NCI-H1417 (cell line): ENCODE measurements around the gene FOXR1.
"Not testable (repeated sequence)": the region's sequence is repeated elsewhere in the genome, so short reads cannot be mapped to it uniquely, and the experiment has no call there.

Experiments
- DNase-seq, 3 experiments: peaks; one replicate each; lab custom pipeline; 2025; lab: John Stamatoyannopoulos, UW

The FOXR1 gene

DNA sequence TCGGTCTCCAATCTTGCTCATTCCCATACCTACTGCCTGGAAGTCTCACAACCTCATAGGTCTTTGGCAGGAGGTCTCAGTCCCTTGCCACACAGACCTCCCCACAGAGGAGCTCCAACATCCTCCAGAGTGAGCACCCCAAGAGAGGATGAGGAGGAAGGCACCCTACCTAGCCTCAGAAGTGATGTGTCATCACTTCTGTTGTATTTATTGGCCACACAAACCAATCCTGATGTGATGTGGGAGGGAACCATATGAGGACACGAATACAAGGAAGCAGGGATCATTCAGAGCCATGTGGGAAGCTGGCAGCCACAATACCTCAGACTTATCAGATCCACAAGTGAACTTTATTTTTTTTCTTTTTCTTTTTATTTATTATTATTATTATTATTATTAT lies 24.5 kb upstream of the FOXR1 start:
- no peak for DNase-seq

DNA sequence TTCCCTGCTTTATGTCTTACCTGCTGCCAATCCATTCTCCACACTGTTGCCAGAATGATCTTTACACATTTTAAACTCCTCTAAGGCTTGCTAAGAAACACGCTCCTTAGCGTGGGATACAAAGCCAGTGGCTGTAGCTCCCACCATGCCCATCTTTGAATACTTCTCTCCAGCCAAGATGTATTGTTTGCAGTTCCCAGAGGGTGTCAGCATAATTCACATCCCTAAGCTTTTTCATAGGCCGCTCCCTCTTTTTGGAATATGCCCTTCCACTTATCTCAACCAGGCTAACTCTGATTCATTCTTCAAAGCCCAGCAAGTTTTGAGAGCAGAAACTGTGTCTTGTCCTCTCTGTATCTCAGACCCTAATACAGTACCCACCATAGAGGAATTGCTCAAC lies 23.6 kb upstream of the FOXR1 start:
- no peak for DNase-seq

DNA sequence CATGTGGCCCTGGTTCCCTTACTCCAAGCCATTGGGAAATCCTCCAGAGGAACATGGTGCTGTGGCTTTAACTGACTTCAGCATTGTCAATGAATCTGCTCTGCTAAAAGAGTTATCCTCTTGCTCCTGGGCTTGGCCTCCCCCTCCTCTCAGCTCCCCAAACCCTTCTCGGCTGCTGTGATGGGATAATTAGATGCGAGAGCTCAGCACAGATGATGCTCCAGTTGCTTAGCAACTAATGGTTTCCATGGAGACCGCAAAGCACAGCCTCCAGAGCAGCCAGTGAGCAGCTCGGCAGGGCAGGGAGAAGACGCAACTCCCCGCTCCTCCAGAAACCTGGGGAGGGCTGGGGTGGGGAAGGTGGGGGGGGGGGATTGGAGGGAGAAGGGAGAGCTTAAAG lies 18.3 kb upstream of the FOXR1 start:
- peak; percentile 88 to 100 (median 95) for DNase-seq

DNA sequence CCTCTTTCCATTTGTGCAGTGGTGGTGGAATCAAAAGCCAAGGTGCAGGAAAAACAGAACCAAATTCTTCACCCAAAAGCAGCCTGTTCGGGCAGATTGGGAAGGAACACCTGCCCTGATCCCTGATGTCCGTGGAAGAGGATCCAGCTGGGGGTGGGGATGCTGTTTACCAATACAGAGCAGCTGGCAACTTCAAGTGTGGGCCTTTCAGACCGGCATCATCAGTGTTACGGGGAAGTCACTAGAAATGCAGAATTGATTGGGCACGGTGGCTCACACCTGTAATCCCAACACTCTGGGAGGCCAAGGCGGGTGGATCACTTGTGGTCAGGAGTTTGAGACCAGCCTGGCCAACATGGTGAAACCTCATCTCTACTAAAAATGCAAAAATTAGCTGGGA lies 17.6 kb upstream of the FOXR1 start:
- DNase-seq: peak in 2 of 3 experiments; percentile 76 to 90

DNA sequence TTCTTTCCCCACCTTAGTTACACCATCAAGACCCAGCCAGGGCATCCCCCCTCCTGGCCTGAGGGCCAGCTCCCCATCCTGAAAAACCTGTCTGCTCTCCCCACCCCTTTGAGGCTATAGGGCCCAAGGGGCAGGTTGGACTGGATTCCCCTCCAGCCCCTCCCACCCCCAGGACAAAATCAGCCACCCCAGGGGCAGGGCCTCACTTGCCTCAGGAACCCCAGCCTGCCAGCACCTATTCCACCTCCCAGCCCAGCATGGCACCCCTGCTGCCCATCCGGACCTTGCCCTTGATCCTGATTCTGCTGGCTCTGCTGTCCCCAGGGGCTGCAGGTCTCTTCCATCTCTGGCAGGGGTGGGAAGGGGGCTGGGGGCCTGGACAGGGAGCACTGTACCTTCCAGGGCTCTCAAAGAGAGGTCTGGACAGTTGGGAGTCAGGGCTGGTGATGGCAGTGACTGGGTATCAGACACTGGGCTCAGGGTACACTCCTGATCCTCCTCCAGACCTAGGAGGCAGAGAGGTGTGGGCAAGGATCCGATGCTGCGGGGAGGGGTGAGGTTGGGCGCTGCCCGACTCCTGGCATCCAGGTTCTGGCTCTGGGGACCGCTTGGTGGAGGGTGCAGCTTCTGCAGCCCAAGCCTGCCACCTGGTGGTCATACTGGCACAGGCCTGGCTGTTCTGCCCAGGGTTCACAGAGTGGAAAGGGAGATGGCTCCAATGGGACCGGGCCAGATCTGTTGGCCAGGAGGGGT lies 15.3 kb upstream of the FOXR1 start, which contains the start of gene UPK2:
UPK2 (plus strand) TSS at position 205 of the 753 bp plus-strand sequence; CDS start at position 258, 53 bp downstream.
- peak; percentile 72 to 92 (median 80) for DNase-seq

DNA sequence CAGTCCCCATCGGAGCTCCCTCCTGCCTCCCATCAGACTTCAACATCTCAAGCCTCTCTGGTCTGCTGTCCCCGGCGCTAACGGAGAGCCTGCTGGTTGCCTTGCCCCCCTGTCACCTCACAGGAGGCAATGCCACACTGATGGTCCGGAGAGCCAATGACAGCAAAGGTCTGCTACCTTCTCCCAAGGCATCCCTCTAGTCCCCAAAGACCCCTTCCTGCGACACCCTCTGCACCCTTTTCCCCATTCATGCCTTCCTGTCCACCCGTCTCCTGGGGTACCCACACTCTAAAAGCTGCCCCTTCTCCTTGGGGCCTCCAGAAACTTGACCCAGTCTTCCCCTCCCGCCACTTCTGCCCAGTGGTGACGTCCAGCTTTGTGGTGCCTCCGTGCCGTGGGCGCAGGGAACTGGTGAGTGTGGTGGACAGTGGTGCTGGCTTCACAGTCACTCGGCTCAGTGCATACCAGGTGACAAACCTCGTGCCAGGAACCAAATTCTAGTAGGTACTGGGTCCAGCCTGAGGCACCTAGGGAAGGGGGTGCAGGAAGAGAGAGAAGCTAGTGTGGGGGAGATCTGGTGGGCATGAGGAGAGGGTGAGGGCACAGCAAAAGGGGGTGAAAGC lies 14.6 kb upstream of the FOXR1 start:
- no peak for DNase-seq

DNA sequence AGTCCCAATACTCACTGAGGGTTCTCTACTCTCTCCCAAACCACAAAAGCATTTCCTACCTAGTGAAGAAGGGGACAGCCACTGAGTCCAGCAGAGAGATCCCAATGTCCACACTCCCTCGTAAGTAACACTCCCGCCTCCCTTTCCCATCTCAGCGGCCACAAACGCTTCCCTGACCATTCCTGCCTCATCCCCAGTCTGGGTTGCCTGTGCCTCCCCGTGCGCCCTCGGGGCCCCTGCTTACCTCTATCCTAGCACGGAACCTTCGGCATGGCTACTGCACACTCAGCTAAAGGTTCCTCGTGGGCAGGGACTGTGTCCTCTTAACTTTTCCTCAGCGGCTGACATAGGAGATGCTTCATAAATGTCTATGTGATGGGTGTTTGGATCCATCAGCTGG lies 14.0 kb upstream of the FOXR1 start:
- DNase-seq: no peak

DNA sequence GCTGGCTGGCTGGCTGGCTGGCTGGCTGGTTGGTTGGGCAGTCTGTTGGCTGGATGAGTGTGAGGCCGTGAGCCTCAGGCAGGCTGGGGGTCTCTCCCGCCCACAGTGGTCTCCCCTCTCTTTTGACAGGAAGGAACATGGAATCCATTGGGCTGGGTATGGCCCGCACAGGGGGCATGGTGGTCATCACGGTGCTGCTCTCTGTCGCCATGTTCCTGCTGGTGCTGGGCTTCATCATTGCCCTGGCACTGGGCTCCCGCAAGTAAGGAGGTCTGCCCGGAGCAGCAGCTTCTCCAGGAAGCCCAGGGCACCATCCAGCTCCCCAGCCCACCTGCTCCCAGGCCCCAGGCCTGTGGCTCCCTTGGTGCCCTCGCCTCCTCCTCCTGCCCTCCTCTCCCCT lies 13.6 kb upstream of the FOXR1 start:
- DNase-seq: no peak

DNA sequence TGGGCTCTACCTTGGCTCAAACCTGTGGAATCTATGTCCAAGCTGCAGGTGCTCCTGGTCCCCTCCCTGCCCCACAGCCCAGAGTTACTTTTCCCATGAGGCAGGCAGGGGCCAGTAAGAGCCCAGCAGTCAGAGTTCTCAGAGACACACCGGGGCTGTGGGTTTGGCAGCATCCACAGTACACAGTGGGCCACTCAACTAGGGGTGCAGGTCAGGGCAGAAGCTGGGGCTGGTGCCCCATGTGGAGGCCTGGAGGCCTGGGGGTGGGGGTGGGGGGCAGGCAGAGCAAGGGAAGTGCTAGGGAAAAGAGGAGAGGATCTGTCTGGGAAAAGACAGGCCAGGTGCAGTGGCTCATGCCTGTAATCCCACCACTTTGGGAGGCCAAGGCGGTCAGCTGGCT lies 13.0 kb upstream of the FOXR1 start:
- no peak for DNase-seq

DNA sequence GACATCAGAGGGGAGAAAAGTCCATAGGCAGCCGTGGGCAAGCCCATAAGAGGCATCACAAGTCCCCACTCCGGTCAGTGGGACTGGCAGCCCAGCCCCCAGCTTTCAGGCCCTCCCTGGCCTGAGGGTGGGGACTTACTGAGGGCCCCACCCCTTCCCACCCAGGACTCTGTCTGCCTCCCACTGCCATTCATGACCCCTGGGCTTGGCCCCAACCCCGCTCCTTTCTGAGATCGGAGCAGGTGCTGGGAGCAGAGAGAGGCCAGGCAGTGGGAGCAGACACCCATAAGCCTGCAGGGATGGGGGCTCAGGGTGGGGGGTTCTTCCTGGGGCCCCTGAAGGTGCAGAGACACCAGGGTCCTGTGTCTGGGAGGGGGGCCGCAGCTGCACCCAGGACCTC lies 10.4 kb upstream of the FOXR1 start:
- DNase-seq: no peak

DNA sequence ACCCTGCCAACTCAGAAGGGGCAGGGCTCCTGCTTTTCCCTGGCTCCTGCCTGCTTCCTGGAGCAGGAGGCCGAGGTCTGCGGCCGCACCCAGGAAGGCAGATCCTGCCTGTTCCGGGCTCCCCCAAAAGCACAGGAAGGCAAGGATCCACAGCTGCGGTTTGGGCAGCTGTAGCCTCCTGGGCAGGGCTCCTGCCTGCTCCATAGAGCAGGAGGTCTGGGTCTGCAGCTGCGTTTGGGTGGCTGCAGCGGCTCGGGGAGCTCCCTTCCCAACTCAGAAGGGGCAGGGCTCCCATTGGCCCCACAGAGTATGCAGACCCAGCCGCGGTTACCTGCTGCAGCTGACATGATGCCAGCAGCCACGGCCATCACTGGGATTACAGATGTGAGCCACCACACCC lies 10.0 kb upstream of the FOXR1 start:
- DNase-seq: no peak

DNA sequence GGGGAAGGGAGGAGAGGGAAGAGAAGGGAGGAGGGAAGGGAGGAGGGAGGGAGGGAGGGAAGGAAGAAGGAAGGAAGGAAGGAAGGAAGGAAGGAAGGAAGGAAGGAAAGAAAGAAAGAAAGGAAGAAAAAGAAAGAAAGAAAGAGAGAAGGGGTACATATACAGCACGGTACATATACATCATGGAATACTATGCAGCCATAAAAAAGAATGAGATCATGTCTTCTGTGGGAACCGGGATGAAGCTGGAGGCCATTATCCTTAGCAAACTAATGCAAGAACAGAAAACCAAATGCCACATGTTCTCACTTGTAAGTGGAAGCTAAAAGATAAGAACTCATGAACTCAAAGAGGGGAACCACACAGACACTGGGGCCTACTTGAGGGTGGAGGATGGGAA lies 2.1 kb upstream of the FOXR1 start:
- DNase-seq: not testable (repeated sequence)

DNA sequence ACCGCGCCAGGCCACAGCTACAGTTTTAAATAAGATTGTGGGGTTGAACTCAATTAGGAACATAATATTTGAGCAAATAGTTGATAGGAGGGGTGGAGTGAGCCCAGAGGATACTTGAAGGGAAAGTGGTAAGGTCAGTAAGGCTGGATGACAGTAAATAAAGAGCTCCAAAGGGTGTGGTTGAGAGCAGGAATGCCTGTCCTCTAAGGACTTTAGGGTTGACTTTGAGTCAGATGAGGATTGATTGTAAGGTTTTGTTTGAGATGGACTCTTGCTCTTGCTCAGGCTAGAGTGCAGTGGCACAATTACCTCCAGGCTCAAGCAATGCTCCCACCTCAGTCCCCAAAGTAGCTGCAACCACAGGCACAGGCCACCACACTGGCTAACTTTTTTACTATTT lies 2.4 kb downstream of the FOXR1 start:
- DNase-seq: no peak

DNA sequence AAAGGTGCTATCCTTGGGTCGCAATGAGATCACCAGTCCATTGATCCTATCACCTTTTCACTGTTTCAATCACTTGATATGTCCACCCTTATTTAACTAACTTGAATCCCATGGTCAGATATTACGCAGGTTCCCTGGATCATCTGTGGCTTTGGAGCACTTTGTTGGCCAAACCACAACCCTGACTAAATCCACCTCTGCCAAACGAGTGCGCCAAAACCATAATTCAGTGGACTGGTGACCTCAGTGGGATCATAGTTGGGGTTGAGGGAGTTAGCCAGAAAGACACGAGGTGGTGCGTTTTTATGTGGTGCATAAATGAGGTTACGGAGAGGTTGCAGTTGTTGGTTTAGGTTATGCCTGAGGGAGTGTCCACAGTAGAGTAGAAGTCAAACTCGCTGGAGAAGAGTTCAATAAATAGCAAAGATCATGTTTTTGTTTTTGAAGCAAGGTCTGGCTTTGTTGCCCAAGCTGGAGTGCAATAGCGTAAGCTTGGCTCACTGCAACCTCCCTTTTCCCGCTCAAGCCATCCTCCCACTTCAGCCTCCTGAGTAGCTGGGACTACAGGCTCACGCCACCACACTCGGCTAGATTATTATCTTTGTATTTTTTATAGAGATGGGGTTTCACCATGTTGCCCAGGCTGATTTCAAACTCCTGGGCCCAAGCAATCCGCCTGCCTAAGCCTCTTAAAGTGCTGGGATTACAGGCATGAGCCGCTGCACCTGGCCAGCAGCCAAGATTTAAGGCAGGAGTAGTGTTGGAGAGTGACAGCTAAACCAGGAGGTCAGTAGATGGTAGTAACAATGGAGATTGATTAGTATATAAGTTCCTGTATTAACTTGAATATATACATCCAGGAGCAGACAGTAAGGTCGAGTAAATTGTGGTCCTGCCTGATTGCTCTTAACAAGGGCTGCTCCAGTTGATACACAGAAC lies 4.5 kb downstream of the FOXR1 start:
- DNase-seq: peak in 1 of 3 experiments; percentile 65

DNA sequence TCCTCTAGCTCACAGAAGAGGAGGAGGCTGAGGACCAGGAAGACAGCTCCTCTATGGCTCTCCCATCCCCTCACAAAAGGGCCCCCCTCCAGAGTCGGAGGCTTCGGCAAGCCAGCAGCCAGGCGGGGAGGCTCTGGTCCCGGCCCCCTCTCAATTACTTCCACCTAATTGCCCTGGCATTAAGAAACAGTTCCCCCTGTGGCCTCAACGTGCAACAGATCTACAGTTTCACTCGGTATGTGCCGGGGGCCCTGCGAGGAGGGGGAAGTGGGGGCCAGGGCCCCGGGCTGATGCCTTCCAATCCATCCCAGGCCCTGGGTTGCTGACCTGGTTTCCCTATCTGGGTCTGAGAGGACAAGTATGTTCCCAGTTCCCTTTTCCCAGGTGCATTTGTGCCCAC lies 7.9 kb downstream of the FOXR1 start:
- DNase-seq: peak in 1 of 3 experiments; percentile 14

DNA sequence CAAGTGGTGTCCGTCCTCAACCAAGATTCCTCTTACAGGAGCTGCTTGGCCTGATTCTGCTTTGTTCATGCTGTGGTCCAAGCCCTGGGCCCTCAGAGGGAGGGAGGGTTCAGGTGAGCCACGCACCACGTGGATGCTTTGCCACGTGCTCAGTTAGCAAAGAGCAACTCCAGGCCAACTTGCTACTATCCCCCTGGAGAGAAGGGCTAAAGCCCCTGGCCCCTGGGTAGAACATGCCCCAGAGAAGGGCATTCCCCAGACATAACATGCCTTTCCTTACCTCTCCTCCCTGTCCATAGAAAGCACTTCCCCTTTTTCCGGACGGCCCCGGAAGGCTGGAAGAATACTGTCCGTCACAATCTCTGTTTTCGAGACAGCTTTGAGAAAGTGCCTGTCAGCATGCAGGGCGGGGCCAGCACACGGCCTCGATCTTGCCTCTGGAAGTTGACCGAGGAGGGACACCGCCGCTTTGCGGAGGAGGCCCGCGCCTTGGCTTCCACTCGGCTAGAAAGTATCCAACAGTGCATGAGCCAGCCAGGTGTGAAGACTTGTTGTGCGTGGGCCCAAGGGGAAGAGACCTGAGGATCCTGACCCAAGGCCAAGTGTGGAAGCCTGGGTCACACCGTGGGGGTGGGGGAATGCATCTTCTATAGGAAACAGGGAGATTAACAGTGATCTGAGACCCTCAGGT lies 8.8 kb downstream of the FOXR1 start:
- DNase-seq: no peak

DNA sequence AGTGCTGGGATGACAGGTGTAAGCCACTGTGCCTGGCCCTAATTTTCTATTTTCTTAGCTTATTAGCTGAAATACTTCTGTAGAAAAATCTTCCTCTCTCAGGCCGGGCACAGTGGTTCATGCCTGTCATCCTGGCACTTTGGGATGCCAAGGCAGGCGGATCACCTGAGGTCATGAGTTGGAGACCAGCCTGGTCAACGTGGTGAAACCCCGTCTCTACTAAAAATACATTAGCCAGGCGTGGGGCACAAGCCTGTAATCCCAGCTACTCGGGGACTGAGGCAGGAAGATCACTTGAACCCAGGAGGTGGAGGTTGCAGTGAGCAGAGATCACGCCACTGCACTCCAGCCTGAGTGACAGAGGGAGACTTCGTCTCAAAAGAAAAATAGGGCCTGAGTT lies 12.8 kb downstream of the FOXR1 start:
- DNase-seq: not testable (repeated sequence)

DNA sequence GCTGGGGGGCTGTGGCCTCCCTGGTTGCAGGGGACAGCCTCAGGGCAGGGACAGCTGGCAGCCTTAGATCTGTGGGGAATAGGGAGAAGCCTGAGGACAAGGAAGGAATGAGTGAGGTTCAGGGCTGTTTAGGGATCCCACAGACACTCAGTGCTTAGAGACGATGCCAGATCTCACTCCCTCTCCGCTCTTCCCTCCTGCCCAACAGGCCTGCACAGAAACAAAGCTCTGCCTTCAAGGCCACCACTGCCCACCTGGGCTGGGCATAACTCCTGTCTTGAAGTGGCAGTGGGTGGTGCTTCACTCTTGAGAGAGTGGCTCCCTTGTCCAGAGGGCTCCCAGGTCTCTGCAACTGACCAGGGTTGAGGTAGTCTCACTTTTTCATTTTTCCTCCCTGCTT lies 13.3 kb downstream of the FOXR1 start:
- peak in 1 of 3 experiments; percentile 20 for DNase-seq

DNA sequence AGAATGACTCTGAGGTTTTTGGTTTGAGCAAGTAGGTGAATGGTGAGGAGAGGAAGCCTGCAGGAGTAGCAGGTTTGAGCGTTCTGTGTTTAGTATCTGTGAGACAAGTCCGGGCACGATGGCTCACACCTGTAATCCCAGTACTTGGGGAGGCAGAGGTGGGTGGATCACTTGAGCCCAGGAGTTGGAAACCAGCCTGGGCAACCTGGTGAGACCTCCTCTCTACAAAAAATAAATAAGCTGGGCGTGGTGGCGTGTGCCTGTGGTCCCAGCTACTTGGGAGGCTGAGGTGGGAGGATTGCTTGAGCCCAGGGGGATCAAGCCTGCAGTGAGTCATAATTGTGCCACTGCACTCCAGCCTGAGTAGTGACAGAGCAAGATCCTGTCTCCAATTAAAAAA lies 16.7 kb downstream of the FOXR1 start:
- DNase-seq: peak in 2 of 3 experiments; percentile 18 to 56

DNA sequence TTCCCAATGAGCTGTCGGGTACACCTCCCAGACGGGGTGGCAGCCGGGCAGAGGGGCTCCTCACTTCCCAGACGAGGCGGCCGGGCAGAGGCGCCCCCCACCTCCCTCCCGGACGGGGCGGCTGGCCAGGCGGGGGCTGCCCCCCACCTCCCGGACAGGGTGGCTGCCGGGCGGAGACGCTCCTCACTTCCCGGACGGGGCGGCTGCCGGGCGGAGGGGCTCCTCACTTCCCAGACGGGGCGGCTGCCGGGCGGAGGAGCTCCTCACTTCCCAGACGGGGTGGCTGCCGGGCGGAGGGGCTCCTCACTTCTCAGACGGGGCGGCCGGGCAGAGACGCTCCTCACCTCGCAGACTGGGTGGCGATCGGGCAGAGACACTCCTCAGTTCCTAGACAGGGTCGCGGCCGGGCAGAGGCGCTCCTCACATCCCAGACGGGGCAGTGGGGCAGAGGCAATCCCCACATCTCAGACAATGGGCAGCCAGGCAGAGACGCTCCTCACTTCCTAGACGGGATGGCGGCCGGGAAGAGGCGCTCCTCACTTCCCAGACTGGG lies 20.0 kb downstream of the FOXR1 start:
- DNase-seq: not testable (repeated sequence)

DNA sequence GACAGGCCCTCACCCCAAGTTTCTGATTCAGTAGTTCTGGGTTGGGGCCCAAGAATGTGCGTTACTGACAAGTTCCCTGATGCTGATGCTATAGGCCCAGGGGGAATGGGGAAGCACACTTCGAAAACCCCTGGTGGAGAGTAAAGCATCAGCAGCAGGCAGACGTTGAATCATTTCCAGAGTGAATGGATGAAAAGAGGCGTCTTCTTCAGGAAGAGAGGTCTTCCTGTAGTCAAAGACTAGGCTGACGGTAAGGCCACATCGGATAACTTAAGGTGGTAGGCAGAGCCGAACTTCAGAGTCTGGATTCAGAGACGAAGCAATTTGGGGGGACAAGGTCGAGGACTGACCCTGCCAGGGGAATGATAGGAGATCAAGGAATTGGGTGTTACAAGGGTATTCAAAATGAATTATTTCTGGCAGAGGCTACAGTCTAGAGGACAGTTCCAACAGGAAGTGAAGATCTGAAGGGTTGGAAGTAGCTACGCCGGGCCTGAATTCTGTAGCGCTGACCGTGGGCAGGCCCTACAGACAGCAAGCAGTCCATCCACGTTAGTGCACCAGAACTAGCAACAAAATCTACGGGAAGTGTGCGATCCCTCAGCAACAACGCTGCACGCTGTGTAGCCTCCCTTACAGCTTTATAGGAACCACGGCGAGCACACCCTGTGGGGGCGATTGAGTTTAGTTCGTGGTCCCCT lies 25.5 kb downstream of the FOXR1 start:
- DNase-seq: peak in 2 of 3 experiments; percentile 71 to 79
